Measurements from ENCODE around the gene GPA33. TPM values are rescaled to one million over a fixed set of nuclear protein-coding genes. Genes with fewer than 3 reads are reported as not detected.

The GPA33 gene
- total and polyA plus RNA-seq, 10 of the 15 experiments (the other 5 are each of a cell fraction or from before 2014, with no cell fraction given), result 0.09 to 0.27 (median 0.21) TPM; not detected in 1

DNA sequence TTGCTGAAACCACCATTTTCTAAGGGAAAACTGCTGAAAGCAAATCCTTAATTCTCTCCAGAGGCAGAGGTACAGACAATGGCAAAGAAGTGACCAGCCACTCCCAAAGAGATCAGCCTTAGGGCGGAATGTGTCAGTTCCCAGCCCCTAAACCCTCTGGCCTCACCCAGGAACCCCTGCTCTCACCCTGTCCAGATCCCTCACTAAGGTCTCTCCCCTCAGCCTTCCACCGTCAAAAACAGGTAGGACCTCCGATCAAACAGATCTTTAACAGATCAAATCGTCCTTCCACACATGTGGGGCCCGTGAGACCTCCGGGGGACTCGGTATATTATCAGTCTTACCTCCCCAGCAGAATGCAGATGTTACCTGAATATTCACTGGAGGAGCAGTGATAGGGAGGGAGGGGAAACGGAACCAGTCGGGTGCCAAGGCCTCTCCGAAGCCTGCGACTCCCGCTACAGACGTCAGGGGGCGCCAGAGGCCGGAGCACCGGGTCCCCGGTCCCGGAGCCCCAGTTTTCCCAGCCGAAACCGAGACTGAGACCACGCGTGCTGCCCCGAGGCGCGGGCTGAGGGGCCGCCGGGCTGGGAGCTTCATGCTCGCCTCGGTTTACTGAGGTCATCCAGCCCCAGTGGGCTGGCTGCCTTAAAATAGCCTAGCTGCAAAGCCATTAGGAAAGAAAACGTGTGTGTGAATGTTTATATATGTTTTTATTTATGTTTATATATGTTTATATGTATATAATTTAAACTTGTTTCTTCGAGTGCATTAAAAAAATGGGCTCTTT lies 23.6 kb downstream of the GPA33 start (continued):
- TF ChIP-seq YY1 (IDR thresholded peaks at IDR 0.05; ENCODE audit: low read depth, low read length) (peak; percentile 69; the same call in 1 of the 2 replicates), ZBTB40 (IDR thresholded peaks at IDR 0.05; ENCODE audit: borderline replicate concordance) (no peak), JUNB (IDR thresholded peaks at IDR 0.05) (no peak), ZBTB11 (CRISPR knock-in tag; IDR thresholded peaks at IDR 0.05) (no peak), SMAD5 (IDR thresholded peaks at IDR 0.05; ENCODE audit: low read depth) (no peak), CTCF (IDR thresholded peaks at IDR 0.05 in 2 of 3, conservative IDR thresholded peaks at IDR 0.05 in 1 of 3; ENCODE audit: control insufficient read depth in 2 of 3, extremely low read depth in 1 of 3, insufficient read depth in 1 of 3, low read depth in 3 of 3, low read length in 3 of 3) (peak; percentile 92 to 98 (median 97); a peak in 5 of 6 replicates), BHLHE40 (IDR thresholded peaks at IDR 0.05; ENCODE audit: borderline replicate concordance in 1 of 2, low read depth in 2 of 2, low read length in 1 of 2) (peak; percentile 70 to 75; a peak in 3 of 4 replicates), HDAC6 (IDR thresholded peaks at IDR 0.05; ENCODE audit: unreplicated experiment) (no peak), MAX (IDR thresholded peaks at IDR 0.05; ENCODE audit: low read depth, low read length) (no peak), ZNF217 (IDR thresholded peaks at IDR 0.05) (no peak), RAD51 (IDR thresholded peaks at IDR 0.05) (no peak), EED (IDR thresholded peaks at IDR 0.05; ENCODE audit: low read depth) (0 out of 2 replicates have a peak, but pooled peaks have one; percentile 15), STAT1 (conservative IDR thresholded peaks at IDR 0.05) (0 out of 2 replicates have a peak, but pooled peaks have one; percentile 81), SMC3 (IDR thresholded peaks at IDR 0.05; ENCODE audit: borderline replicate concordance, low read length) (peak; percentile 96), PML (IDR thresholded peaks at IDR 0.05; ENCODE audit: low read length) (no peak), MXI1 (IDR thresholded peaks at IDR 0.05; ENCODE audit: low read depth, low read length) (no peak), POU2F2 (IDR thresholded peaks at IDR 0.05; ENCODE audit: borderline replicate concordance, low read depth, low read length) (no peak)
- TF ChIP-seq, protein P1, sequence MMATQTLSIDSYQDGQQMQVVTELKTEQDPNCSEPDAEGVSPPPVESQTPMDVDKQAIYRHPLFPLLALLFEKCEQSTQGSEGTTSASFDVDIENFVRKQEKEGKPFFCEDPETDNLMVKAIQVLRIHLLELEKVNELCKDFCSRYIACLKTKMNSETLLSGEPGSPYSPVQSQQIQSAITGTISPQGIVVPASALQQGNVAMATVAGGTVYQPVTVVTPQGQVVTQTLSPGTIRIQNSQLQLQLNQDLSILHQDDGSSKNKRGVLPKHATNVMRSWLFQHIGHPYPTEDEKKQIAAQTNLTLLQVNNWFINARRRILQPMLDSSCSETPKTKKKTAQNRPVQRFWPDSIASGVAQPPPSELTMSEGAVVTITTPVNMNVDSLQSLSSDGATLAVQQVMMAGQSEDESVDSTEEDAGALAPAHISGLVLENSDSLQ (IDR thresholded peaks at IDR 0.05), result no peak
